ENCODE data around the gene ABHD17C.

Gene ABHD17C

DNA sequence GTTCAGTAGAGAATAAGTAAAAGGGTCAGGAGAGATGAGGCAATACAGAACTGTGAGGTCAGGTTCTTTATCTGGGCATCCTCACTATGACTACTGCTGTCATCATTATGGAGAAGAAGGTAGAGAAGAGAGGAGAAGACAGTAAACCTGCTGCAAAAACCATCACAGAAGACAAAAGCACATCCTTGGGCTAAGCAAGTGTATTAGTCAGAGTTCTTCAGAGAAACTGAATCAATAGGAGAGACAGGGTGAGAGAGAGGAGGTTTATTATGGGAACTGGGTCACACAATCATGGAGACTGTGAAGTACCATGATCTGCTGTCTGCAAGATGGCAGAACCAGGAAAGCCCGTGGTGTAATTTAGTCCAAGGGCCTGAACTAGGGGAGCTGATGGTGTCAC, 9.5 kb upstream of the ABHD17C start:
- no peak for DNase-seq (ENCODE audit: insufficient read length, low spot score)
- FAIRE-seq = no peak

DNA sequence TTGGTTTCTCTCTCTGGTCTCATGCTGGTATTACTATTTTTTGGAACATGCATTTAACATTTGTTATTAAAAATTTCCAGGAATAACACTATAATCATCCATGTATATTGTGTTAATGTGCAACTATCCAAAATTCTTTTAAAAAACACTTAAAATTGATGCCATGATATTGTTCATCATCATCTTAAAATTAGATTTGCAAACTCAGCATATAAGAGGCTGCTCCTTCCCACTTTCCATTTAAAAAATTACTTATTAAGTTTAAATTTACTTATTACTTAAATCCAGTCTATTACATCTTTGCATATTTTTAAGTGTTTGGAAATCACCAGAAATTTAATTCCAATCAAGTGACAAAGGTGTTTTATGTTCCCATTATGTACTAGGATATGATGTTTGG, 5.8 kb upstream of the ABHD17C start:
- DNase-seq (ENCODE audit: insufficient read length, low spot score) = no peak
- FAIRE-seq = no peak

DNA sequence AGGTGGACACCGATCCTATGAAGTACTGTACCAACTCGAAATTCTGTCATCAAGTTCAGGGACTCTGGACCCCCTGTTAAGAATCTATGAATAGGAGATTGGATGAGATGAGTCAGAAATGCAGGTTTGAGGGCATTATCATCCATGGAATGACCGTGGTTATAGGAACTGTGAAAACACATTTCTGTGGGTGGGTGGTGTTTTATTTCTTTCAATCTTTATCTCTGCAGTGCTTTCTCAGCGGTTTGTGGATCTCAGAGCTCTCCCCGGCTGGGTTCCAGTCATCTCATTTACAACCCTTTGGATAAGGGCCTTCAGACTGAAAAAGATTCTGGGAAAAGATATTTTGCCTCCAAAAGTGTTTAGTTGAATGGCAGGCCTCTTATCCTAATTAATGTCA, 5.4 kb upstream of the ABHD17C start:
- no peak for FAIRE-seq
- no peak for DNase-seq (ENCODE audit: insufficient read length, low spot score)

DNA sequence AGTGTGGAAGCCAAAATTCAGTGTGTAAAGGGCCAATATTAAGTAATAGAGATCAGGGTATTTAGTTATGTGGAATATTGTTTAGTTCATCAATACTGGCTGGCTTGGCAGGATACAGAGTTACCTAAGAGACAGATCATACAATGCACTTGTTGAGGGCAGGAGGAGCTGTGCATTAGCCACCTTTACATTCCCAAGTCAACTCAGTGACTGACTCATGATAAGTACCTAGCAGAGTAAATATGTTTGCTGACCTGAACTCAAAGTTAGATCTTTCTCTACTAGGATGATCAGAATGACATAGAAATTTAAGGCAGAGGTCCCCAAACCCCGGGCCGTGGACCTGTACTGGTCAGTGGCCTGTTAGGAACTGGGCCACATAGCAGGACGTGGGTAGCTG, 3.5 kb upstream of the ABHD17C start:
- DNase-seq (ENCODE audit: insufficient read length, low spot score) (no peak), FAIRE-seq (no peak)

DNA sequence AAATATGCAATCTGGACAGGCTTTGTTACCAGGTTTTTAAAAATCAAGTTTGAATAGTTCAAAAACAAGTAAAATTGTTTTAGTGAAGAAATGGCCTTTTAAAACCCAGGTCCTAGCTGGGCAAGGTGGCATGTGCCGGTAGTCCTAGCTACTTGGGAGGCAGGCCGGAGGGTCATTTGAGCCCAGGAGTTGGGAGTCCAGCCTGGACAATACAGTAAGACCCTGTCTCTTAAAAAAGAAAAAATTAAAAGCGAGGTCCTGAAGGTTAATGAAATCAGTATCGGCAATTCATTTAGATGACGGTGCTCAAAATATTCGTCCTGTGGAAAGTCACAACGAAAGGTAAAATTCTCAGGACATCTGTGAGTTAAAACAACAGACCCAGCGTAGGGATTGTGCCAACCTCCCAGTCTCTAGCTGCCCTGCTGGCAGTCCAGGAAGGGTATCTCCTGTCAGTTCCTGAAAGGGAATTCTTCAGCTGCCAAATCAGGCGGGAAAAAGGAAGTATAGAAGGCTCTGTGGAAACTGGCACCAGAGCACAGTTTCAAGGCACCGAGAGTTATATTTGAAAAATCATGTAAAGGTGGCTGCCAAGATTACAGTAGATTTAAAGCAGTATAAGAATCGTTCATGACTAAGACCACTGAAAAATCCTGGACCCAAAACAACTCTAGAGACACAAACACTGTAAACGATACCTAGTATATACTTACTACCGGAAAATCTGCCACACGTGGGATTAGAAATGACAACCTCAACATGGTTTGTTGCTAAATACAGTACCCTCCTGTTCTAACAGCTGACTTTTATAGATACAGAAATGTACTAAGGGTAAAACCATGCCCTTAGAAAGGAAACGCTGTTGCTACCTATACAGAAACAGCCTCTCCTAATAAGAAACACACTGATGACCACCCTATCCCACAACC, 1.2 kb upstream of the ABHD17C start:
- FAIRE-seq = no peak
- DNase-seq (ENCODE audit: insufficient read length, low spot score) = no peak

DNA sequence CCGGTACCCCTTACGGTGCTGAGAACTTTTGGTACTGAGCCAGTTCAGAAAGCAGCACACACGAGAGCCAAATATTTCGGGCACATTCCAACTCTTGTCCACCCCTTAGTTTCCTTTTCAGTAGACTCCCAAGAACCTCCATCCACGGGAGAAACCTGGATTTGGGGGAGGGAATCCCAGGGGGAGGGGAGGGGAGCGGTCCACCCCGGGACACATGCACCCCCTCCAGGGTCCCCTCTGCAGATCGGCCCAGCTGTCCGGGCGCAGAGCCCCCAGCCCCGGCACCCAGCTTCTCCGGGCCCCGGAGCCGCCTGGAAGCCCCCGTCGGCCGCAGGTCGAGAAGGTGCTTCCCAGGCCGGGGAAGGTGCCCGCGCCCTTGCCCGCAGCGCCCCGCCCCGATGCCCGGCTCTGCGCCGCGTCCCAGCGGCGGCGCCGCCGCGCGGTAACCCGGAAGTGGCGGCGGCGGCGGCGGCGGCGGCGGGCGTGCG, 455 bp upstream of the ABHD17C start:
- peak; percentile 30 for DNase-seq (ENCODE audit: insufficient read length, low spot score)
- FAIRE-seq = no peak

DNA sequence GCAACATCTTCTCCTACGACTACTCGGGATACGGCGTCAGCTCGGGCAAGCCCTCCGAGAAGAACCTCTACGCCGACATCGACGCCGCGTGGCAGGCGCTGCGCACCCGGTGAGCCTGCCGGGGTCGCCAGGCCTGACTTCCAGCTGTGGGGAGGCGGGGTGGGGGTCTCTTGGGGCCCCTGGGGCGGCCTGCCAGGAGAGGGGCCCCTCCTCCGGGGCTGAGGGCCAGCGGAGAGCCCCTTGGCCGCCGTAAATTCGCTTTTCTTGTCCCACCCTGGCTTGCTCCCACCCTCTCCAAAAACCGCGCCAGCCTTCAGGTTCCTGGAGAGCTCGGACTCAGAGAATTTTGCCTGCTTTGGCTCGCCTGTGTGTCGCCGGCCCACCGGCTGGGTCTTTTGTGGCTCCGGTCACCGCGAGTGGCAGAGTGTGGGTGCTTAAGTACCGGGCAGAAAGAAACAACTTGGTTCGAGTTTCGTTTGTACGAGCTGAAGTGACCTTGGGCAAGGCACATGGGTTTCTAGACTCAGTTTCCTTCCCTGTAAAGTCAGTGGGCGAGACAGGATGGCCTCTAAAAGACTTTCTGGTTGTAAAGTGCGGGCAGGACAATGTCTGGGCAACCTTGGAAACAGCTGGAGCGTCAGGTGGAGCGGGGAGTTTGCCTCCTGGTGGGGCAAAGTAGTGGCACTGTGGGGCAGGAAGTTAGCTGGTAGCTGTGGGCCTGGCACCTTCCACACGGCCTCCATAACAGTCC, 976 bp downstream of the ABHD17C start:
- DNase-seq (ENCODE audit: insufficient read length, low spot score) (peak; percentile 47), FAIRE-seq (no peak)

DNA sequence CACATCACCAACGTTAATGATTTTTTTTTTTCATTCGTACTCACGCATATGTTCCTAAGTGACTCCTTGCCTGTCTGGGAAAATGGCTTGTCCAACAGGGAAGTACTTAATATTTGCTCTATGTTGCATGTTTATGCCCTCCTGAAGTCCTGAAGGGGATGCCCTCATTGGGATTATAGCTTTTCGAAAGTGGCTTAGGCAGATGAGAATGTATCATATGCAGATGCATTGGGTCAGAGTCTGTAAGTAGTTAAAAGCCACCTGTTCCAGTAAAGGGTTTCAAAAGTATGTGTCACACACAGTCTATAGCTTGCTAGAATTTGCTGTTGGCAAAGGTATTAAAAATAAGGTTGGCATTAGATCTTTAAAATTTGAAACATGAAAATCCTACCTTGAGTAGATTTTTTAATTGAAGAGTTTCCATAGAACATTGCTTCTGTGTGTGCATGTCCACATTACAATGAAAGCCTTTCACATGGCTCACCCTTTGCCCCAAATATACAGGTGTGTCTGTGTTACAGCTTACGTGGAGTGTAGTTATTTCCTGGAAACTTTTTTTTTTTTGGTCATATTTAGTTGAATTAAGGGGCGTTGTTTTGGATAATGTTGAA, 2.1 kb downstream of the ABHD17C start:
- no peak for DNase-seq (ENCODE audit: insufficient read length, low spot score)
- no peak for FAIRE-seq

DNA sequence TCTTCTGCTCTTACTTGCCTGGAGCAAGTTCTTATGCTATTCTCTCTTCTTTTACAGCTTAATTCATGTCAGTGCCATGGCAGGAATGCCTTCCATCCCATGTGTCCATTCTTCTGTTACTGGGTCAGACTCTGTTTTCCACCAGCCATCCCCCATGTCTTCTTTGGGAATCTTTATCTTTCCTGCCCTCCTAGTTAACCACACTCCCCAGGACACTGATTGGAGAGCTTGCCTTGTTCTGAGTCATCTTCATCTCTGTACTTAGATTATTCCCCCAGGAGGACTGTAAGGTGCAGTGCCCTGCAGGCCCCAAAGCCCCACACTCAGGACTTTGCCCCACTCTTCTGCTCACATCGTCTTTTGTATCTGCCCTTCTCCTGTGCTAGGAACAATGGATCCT, 3.6 kb downstream of the ABHD17C start:
- no peak for FAIRE-seq
- no peak for DNase-seq (ENCODE audit: insufficient read length, low spot score)

DNA sequence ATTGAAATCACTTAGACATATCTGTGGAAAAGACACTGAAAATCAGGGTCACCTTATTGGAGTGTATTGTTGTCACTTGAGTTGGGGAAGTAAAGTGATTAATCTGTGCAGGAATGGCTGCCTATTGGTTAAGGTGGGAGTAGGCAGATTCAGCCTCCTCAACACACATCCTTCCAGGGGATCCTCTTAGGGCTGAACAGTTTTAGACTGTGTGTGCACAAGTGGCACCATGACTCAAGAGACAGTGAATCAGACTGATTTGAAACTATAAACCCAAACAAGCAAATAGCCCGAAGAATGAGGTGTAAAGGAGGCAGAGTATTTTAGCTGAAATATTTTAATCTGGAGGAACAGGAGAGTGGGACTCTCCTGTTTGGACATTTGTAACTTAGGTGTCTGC, 4.9 kb downstream of the ABHD17C start:
- FAIRE-seq = no peak

DNA sequence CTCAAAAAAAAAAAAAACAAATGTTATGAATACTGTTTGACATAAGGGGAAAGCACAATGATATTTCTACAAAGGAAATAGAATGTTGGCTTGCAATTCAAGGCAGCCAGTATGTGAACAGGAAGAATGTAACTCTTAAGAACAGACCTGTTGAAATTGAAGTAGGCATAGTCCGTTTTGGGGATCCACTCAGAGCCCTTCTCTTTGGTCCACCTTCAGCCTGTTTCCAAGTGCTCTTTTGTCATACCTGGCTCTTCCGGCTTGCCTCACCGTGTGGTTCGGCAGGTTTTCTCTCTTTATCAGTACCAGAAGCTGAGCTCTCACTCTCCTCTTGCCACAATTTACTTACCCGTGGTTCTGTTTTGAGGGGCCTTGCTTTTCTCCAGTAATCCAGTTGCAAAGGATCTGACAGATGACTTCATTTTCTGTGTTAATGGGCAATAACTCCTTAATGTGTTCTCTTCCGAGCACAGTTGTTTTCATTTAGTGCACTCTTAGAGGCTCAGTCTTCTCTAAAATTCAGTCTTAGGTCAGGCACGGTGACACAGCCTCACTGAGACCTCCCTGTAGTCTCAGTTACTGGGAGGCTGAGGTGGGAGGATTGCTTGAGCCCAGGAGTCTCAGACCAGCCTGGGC, 6.7 kb downstream of the ABHD17C start:
- DNase-seq (ENCODE audit: insufficient read length, low spot score) (no peak), FAIRE-seq (no peak)

More for the DNA sequence above, 4.9 kb downstream of the ABHD17C start:
- no peak for DNase-seq (ENCODE audit: insufficient read length, low spot score)

DNA sequence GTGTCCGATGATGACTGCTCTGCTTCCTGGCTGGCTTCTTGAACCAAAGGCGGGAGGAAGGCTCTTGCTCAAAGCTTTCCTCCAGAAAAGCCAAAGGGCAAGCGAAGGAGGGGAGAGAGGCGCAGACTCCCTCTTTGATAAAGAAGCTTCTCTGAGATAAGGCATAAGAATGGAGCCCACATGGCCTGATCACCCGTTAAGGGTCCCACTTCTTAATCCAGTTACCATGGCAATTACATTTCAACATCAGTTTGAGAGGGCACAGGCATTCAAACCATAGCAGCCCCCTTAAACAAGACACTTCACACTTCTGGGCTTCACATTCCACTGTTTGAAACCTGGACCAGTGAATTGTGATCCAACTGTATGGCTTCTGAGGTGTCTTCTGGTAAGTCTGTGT, 8.0 kb downstream of the ABHD17C start:
- no peak for FAIRE-seq
- no peak for DNase-seq (ENCODE audit: insufficient read length, low spot score)

DNA sequence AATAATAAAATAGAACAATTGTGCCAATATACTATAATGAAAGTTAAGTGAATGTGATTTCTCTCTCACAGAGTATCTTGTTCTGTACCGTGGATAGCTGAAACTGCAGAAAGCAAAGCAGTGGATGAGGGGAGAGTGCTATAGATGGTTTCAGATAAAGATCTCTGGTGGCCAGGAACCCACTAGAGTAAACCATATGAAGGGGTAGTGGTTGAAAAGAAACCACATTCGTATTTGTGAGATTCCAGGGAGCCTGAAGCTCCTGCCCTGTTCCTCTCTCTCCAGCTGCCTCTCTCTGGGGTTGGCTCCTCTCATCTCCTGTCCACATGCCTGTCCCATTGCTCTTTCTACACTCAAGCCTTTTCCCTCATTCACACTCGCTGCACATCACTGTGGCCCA, 8.9 kb downstream of the ABHD17C start:
- no peak for FAIRE-seq
- no peak for DNase-seq (ENCODE audit: insufficient read length, low spot score)

DNA sequence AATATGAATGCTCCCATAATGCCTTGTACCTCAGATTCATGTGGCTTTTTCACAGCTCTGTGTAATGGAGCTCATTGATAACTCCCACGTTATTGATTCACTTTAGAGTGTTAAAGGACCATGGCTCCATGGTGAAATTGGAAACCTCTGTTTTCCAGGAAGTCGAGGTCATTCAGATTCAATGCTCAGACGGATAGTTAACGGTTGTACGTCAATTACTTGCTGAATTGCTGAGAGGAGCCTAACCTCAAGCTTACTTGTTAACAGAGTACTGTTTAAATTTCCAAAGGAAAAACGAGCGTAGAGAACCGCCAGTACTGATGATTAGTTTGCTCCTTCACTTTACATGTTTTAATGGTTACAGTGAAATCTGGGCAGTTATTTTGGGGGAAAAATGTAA, 11.1 kb downstream of the ABHD17C start:
- no peak for FAIRE-seq
- DNase-seq (ENCODE audit: insufficient read length, low spot score) = no peak

DNA sequence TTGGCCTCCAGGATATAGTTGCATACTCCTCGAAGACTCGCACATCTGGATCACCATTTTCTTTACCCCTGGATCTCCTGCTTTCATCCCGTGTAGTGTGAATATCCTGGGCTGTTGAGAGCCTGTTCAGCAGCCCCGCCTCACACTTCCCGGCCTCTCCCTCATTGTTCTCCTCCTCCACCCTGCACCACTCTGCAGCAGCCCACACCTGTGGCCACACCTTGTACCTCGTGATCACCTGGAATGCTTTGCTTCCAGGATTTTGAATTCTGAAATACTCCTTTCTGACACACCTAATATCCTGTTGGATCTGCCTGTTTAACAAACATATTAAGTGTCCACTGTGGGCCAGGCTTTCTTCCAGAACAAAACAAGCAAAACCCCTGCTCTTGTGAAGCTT, 14.4 kb downstream of the ABHD17C start:
- DNase-seq (ENCODE audit: insufficient read length, low spot score) = no peak
- FAIRE-seq = no peak

DNA sequence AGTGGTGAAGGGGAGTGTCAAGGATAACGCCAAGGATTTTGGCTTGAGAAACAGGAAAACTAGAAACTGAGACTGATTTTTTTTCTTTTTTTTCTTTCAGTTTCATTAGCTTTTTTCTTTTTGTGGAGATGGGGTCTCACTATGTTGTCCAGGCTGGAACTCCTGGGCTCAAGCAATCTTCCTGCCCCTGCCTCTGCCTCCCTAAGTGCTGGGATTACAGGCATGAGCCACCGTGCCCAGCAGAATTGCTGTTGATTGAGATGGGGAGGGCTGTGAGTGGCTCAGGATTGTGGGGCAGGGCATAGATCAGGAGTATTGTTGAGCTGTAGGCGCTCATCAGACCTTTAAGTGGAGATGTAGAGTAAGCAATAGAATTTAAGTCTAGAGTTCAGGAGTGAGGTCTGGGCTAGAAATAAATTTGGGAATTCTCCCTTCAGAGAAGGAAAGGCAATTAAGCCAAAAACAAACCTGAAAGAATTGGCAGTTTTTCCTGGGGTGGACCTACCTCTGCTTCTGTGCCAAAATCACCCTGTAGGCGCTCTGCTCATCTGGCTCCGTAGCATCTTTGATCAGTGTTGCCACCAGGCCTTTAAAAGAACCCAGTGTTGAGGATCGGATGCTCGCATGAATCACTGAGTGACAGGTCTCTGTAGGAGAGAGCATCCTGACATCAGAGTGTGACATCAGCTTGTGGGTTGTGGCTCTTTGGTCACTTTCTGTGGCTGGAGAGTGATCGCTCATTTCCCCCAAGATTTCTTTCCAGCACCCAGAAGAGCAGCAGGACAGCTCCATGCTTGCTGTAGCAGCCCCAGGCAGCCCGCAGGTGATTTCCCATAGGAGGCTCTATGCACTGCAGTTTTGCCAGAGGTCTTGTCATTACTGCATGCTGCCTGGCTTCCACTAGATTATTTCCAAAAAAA, 15.8 kb downstream of the ABHD17C start:
- DNase-seq (ENCODE audit: insufficient read length, low spot score) = no peak
- no peak for FAIRE-seq

DNA sequence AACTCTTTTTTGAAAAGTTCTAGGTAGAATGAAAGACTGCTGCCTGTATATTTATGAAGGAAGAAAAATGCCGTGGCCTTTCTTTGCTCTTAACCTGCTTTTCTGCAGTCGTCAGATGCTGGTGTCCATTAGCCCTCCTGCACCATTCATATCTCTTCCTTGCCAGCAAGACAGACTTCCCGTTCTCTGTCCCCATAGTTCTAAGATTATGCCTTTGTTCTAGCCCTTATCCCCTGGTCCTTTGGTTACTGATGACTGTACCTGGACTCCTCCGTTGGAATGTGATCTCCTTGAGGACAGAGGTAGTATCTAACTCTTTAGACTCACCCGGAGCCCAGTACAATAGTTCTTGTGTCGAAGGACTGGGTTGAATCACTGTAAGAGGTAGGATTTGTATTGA, 16.8 kb downstream of the ABHD17C start:
- FAIRE-seq (no peak), DNase-seq (ENCODE audit: insufficient read length, low spot score) (no peak)

DNA sequence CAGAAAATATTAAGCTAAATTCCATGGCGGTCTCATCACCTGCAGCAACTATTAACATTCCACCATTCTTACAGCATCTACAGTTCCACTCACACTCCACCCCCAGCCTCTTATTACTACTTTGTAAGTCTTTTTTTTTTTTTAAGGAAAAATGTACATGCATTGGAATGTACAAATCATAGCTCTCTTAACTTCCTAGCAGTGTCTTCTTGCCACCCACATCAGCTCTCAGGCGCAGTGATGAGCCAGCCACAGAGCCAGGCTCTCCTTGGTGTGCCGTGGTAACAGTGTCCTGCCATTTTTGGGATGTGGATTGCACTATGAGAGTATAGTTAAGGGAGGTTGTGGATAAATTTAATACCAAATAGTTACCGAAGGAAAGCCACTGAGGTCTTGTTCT, 17.8 kb downstream of the ABHD17C start:
- FAIRE-seq = no peak

DNA sequence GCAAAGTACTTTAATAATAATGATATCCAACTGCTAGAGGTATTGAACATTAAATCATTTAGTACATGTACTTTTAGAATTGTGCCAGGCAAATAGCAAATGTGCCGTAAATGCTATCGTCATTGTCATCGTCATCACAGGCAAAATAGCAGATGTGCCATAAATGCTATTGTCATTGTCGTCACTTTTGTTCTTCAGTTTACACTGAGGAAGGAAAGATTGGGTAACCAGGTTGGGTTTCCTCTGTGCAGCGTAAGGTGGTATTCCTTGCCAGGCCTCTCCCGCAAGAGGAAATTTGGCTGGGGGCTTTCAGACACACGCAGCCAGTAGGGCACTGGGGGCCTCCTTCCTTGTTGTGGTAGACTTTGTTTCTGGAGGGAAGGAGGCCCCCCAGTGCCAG, 26.4 kb downstream of the ABHD17C start:
- DNase-seq (ENCODE audit: insufficient read length, low spot score) = no peak
- no peak for FAIRE-seq

More for the DNA sequence above, 17.8 kb downstream of the ABHD17C start:
- no peak for DNase-seq (ENCODE audit: insufficient read length, low spot score)

DNA sequence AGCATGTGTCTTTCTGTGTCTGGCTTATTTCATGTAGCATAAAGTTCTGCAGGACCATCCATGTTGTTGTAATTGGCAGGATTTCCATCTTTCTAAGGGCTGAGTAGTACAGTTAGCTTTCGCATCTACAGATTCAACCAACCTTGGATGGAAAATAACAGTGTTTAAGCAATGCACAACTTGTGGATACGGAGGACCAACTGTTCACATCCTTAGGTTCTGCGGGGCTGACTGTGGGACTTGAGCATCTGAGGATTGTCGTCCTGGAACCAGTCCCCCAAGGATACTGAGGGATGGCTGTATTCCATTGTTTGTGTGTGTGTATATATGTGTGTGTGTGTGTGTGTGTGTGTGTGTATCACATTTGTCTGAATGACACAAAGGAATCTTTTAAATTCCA, 27.7 kb downstream of the ABHD17C start:
- no peak for DNase-seq (ENCODE audit: insufficient read length, low spot score)
- no peak for FAIRE-seq
